Endothelial cell of umbilical vein (primary cell): ENCODE data around the gene VAV2. TPM values are rescaled to one million over a fixed set of nuclear protein-coding genes. Genes with fewer than 3 reads are reported as not detected.

Source experiments
- BruUV-seq: library from RNA; stranded (reverse); fragments of 400-500 nt; replicated peaks from 2 replicates; lab custom pipeline; 2021; lab: Mats Ljungman, UMichigan
- CTCF ChIA-PET: fragments of 300-600, 350-600 bp; sonication (Branson Sonifier 250); formaldehyde crosslinking; loops from one replicate; lab custom pipeline; 2021; ENCODE audit warnings: antibody characterized with exemption, inconsistent platforms; lab: Charles Lee
- POLR2A ChIA-PET: fragments of 300-600, 350-600 bp; sonication (Branson Sonifier 250); formaldehyde crosslinking; loops from one replicate; lab custom pipeline; 2021; ENCODE audit warnings: antibody characterized with exemption, inconsistent platforms; lab: Charles Lee
- DNase-seq: peaks from one replicate; pipeline ENCODE4 v3.0.0-alpha.2; 2011; ENCODE audit warnings: low read depth, low spot score
- FAIRE-seq: peaks from 2 replicates; lab custom pipeline; 2011; peaks lifted over from hg19 to GRCh38; lab: Jason Lieb, UNC
- H2AFZ ChIP-seq: 2 replicates; pipeline ENCODE4 v1.6.0; 2012; ENCODE audit warnings: low read depth, low read length, control low read depth, inconsistent platforms
- H3K27ac ChIP-seq: 2 replicates; pipeline ENCODE4 v1.5.1; 2011; ENCODE audit warnings: low read depth, mild to moderate bottlenecking, control low read depth, low read length, moderate library complexity; ENCODE audit not compliant: insufficient read depth
- H3K27me3 ChIP-seq, 2 experiments: 2 replicates each; pipeline versions ENCODE4 v1.6.0 to v1.6.1; 2011; ENCODE audit warnings: low read length in 2 of 2, mixed read lengths in 1 of 2; ENCODE audit not compliant: control insufficient read depth in 2 of 2, insufficient read depth in 2 of 2
- H3K36me3 ChIP-seq, 2 experiments: 2 replicates in 1 of 2; 3 replicates in 1 of 2; pipeline ENCODE4 v1.5.1; 2011; ENCODE audit warnings: low read length in 2 of 2, mild to moderate bottlenecking in 1 of 2, moderate library complexity in 1 of 2; ENCODE audit not compliant: control insufficient read depth in 2 of 2, insufficient read depth in 2 of 2; ENCODE audit errors: extremely low read depth in 1 of 2
- H3K4me1 ChIP-seq: 3 replicates; pipeline ENCODE4 v1.5.1; 2011; ENCODE audit warnings: mild to moderate bottlenecking, low read length; ENCODE audit not compliant: control insufficient read depth, insufficient read depth; ENCODE audit errors: extremely low read depth
- H3K4me2 ChIP-seq: 2 replicates; pipeline ENCODE4 v1.6.1; 2011; ENCODE audit warnings: low read length, control low read depth, mixed read lengths; ENCODE audit not compliant: insufficient read depth
- H3K4me3 ChIP-seq, 3 experiments: fragments of 200-600 bp in 1 of 3; sonication (generic), shearing (Covaris generic) in 1 of 3; replicated peaks in 1 of 3; 2 replicates each; pipeline ENCODE4 v1.5.1; 2011 to 2016; ENCODE audit warnings: control low read depth in 3 of 3, low read length in 3 of 3, mild to moderate bottlenecking in 2 of 3, inconsistent platforms in 1 of 3, low read depth in 1 of 3, moderate library complexity in 1 of 3; ENCODE audit not compliant: insufficient read depth in 1 of 3
- H3K79me2 ChIP-seq: 2 replicates; pipeline ENCODE4 v1.6.0; 2012; ENCODE audit warnings: low read length, inconsistent platforms; ENCODE audit not compliant: control insufficient read depth, insufficient read depth
- H3K9ac ChIP-seq: replicated peaks from 2 replicates; pipeline ENCODE3; 2011; ENCODE audit warnings: low read length, control low read depth; ENCODE audit not compliant: insufficient read depth; ENCODE audit errors: extremely low read depth
- H3K9me1 ChIP-seq: replicated peaks from 3 replicates; pipeline ENCODE4 v1.6.0; 2011; ENCODE audit warnings: mild to moderate bottlenecking, low read length; ENCODE audit not compliant: control insufficient read depth, insufficient read depth; ENCODE audit errors: extremely low read depth
- H3K9me3 ChIP-seq: replicated peaks from 2 replicates; pipeline ENCODE4 v1.5.1; 2012; ENCODE audit warnings: low read length, inconsistent platforms; ENCODE audit not compliant: control insufficient read depth, insufficient read depth
- H4K20me1 ChIP-seq: replicated peaks from 2 replicates; pipeline ENCODE3; 2011; ENCODE audit warnings: mild to moderate bottlenecking, low read length; ENCODE audit not compliant: control insufficient read depth, insufficient read depth; ENCODE audit errors: extremely low read depth
- EZH2 ChIP-seq: IDR thresholded peaks from 2 replicates; pipeline ENCODE4 v1.6.1; 2012; ENCODE audit warnings: borderline replicate concordance, low read depth, mild to moderate bottlenecking, moderate library complexity, low read length, inconsistent platforms; ENCODE audit not compliant: severe bottlenecking
- FOS ChIP-seq: IDR thresholded peaks from 2 replicates; pipeline ENCODE4 v1.6.1; 2011; ENCODE audit warnings: mild to moderate bottlenecking, low read length, moderate library complexity, borderline replicate concordance; ENCODE audit not compliant: insufficient read depth
- GATA2 ChIP-seq: IDR thresholded peaks from 2 replicates; pipeline ENCODE4 v1.7.0; 2011; ENCODE audit warnings: low read depth, mild to moderate bottlenecking, moderate library complexity, mixed read lengths, low read length; ENCODE audit not compliant: insufficient read length, insufficient read depth
- JUN ChIP-seq: IDR thresholded peaks from 2 replicates; pipeline ENCODE4 v1.6.1; 2011; ENCODE audit warnings: borderline replicate concordance, low read depth; ENCODE audit not compliant: insufficient read length, insufficient read depth
- MYC ChIP-seq: IDR thresholded peaks from one replicate; pipeline ENCODE4 v1.6.1; 2011; ENCODE audit warnings: mild to moderate bottlenecking, low read depth, low read length
- POLR2A ChIP-seq: IDR thresholded peaks from 2 replicates; pipeline ENCODE4 v1.6.1; 2012; ENCODE audit warnings: low read depth, mild to moderate bottlenecking, control low read depth, low read length
- POLR2AphosphoS5 ChIP-seq: IDR thresholded peaks from 2 replicates; pipeline ENCODE4 v1.6.1; 2012; ENCODE audit warnings: low read depth, mild to moderate bottlenecking, control low read depth, low read length, moderate library complexity; ENCODE audit not compliant: insufficient read depth
- dilution Hi-C: fragments of 300-500 bp; cut with MboI; formaldehyde crosslinking; loops from one replicate; pipeline ENCODE4 v1.15.0; 2019; ENCODE audit warnings: low sequenced_read_pairs; ENCODE audit not compliant: extremely low pct_ligation_motif_present
- intact Hi-C: fragments of 100-400 bp; cut with micrococcal nuclease; formaldehyde crosslinking; loops from one replicate; pipeline ENCODE4 v1.10.0; 2022
- polyA plus RNA-seq, 4 experiments: library from polyadenylated mRNA; depleted of rRNA in 3 of 4; stranded (reverse) in 3 of 4; unstranded in 1 of 4; fragments of >200 nt; gene quantifications; 2 replicates each; pipeline versions ENCODE4 v1.2.1 to v1.2.3, GENCODE V29; 2011 to 2012; ENCODE audit warnings: missing spikeins in 1 of 4
- total RNA-seq: library from RNA; stranded (reverse); gene quantifications from 2 replicates; pipeline ENCODE4 v1.2.3, GENCODE V29; 2021
- TF ChIP-seq, protein P1 (sequence below): IDR thresholded peaks from 2 replicates; pipeline ENCODE4 v1.6.1; 2011; ENCODE audit not compliant: insufficient read depth, insufficient read length
- TF ChIP-seq, protein P2 (sequence below), 2 donors: IDR thresholded peaks; 1 replicate in 1 of 2; 2 replicates in 1 of 2; pipeline ENCODE4 v1.5.1; 2011; ENCODE audit warnings: low read length in 2 of 2, mild to moderate bottlenecking in 2 of 2, moderate library complexity in 2 of 2, control low read depth in 1 of 2, inconsistent platforms in 1 of 2, low read depth in 1 of 2; ENCODE audit not compliant: insufficient read depth in 1 of 2; ENCODE audit errors: extremely low read depth in 1 of 2

VAV2 gene
- total and polyA plus RNA-seq, 2 donors (not counting 3 experiments of a cell fraction or from before 2014, with no cell fraction given) = 10.6 to 30.6 TPM

DNA sequence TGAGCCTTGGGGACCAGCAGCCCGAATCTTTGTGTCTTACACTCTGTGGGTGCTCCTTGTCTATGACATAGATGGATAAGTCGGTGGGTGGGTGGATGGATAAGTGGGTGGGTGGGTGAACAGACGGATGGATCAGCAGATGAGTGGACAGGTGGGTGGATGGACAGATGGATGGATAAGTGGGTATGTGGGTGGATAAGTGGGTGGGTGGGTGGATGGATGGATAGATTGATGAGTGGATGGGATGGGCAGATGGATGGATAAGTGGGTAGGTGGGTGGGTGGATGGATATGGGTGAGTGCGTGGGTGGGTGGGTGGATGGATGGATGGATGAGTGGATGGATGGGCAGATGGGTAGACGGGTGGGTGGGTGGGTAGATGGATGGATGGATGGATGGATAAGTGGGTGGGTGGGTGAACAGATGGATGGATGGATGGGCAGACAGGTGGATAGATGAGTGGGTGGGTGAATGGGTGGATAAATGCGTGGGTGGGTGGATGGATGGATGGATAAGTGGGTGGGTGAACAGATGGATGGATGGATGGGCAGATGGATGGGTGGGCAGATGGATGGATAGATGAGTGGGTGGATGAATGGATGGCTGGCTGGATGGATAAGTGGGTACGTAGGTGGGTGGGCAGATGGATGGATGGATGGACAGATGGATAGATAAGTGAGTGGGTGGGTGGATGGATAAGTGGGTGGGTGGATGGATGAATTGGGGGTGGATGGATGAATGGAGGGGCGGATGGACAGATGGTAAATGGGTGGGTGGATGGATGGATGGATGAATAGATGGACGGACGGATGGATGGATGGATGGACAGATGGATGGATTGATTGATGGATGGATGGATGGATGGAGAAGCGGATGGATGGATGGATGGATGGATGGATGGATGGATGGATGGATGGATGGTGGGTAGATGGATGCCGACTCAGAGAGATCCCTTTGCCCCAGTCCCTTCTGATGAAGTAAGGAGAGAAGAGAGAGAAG lies 121.2 kb downstream of the VAV2 start:
- TF ChIP-seq POLR2AphosphoS5 (no peak), POLR2A (no peak), MYC (no peak), FOS (no peak), JUN (no peak), EZH2 (no peak), GATA2 (no peak)
- TF ChIP-seq, protein P1, sequence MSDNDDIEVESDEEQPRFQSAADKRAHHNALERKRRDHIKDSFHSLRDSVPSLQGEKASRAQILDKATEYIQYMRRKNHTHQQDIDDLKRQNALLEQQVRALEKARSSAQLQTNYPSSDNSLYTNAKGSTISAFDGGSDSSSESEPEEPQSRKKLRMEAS = no peak
- TF ChIP-seq, protein P2, sequence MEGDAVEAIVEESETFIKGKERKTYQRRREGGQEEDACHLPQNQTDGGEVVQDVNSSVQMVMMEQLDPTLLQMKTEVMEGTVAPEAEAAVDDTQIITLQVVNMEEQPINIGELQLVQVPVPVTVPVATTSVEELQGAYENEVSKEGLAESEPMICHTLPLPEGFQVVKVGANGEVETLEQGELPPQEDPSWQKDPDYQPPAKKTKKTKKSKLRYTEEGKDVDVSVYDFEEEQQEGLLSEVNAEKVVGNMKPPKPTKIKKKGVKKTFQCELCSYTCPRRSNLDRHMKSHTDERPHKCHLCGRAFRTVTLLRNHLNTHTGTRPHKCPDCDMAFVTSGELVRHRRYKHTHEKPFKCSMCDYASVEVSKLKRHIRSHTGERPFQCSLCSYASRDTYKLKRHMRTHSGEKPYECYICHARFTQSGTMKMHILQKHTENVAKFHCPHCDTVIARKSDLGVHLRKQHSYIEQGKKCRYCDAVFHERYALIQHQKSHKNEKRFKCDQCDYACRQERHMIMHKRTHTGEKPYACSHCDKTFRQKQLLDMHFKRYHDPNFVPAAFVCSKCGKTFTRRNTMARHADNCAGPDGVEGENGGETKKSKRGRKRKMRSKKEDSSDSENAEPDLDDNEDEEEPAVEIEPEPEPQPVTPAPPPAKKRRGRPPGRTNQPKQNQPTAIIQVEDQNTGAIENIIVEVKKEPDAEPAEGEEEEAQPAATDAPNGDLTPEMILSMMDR (IDR thresholded peaks at IDR 0.05; ENCODE audit: extremely low read depth in 1 of 2, insufficient read depth in 1 of 2, low read depth in 1 of 2, low read length in 2 of 2) = no peak
- no peak overlapping the region for H3K9ac ChIP-seq
- H3K9me1 ChIP-seq = no peaks in the 10 kb centered on the region
- no TSS peak for BruUV-seq
- no peak for DNase-seq
- peaks cover 32% of the 10 kb centered on the region for H3K79me2 ChIP-seq
- H3K4me3 ChIP-seq = no peak overlapping the region
- ChIA-PET CTCF (no interaction called here), POLR2A (no interaction called here)
- no peak overlapping the region for H3K27ac ChIP-seq
- no peaks in the 10 kb centered on the region for H3K9me3 ChIP-seq
- H3K4me1 ChIP-seq = peaks cover 7% of the 10 kb centered on the region
- H4K20me1 ChIP-seq = no peaks in the 10 kb centered on the region
- H3K27me3 ChIP-seq = no peaks in the 10 kb centered on the region
- H3K4me2 ChIP-seq = no peak overlapping the region
- no peaks in the 10 kb centered on the region for H3K36me3 ChIP-seq
- no peak overlapping the region for H2AFZ ChIP-seq
- dilution Hi-C loops = no loop called here
- intact Hi-C loops = no loop called here
- FAIRE-seq = no peak
